Naive B cell (primary cell): ENCODE measurements around the gene C1orf174. TPM values are rescaled to one million over a fixed set of nuclear protein-coding genes. Genes with fewer than 3 reads are reported as not detected.

ENCODE experiments used
- ATAC-seq, 2 donors: fragments of 150-1000 bp; cut with Tn5 transposase; 2 replicates each; pipeline ENCODE4 v1.10.0; 2021; ENCODE audit warnings: low read depth in 2 of 2, mild to moderate bottlenecking in 2 of 2, moderate library complexity in 2 of 2
- DNase-seq: peaks from one replicate; pipeline ENCODE4 v3.0.0; 2022
- H3K27ac Mint-ChIP-seq, 6 donors: one replicate each; pipeline ENCODE4 v1.8.0; 2020 to 2022; ENCODE audit warnings: mild to moderate bottlenecking in 6 of 6, mixed read lengths in 6 of 6, moderate library complexity in 5 of 6, inconsistent platforms in 2 of 6
- H3K27me3 Mint-ChIP-seq, 3 donors: one replicate each; pipeline ENCODE4 v1.8.0; 2021 to 2022; ENCODE audit warnings: mixed read lengths in 3 of 3, mild to moderate bottlenecking in 1 of 3
- H3K36me3 Mint-ChIP-seq, 2 donors: one replicate each; pipeline ENCODE4 v1.8.0; 2020 to 2022; ENCODE audit warnings: mixed read lengths in 2 of 2, inconsistent platforms in 1 of 2, mild to moderate bottlenecking in 1 of 2
- H3K4me1 Mint-ChIP-seq, 3 donors: one replicate each; pipeline ENCODE4 v1.8.0; 2020 to 2022; ENCODE audit warnings: mixed read lengths in 3 of 3, inconsistent platforms in 1 of 3, mild to moderate bottlenecking in 1 of 3, moderate library complexity in 1 of 3
- H3K4me3 Mint-ChIP-seq, 8 donors: one replicate each; pipeline ENCODE4 v1.8.0; 2020 to 2022; ENCODE audit warnings: mild to moderate bottlenecking in 8 of 8, mixed read lengths in 8 of 8, moderate library complexity in 8 of 8, inconsistent platforms in 2 of 8
- H3K9me3 Mint-ChIP-seq, 7 donors: one replicate each; pipeline ENCODE4 v1.8.0; 2020 to 2022; ENCODE audit warnings: mixed read lengths in 7 of 7, mild to moderate bottlenecking in 5 of 7, inconsistent platforms in 2 of 7, moderate library complexity in 1 of 7
- polyA plus RNA-seq, 6 donors: library from polyadenylated mRNA; unstranded; fragments of 300-500 nt; fragmentation: Illumina TruSeq; gene quantifications; one replicate each; pipeline ENCODE4 v1.2.3, GENCODE V29; 2021; ENCODE audit warnings: low read depth in 6 of 6

The C1orf174 gene
- polyA plus RNA-seq, 6 donors from 2014 or later, result 13.6 to 27.9 (median 21.9) TPM

DNA sequence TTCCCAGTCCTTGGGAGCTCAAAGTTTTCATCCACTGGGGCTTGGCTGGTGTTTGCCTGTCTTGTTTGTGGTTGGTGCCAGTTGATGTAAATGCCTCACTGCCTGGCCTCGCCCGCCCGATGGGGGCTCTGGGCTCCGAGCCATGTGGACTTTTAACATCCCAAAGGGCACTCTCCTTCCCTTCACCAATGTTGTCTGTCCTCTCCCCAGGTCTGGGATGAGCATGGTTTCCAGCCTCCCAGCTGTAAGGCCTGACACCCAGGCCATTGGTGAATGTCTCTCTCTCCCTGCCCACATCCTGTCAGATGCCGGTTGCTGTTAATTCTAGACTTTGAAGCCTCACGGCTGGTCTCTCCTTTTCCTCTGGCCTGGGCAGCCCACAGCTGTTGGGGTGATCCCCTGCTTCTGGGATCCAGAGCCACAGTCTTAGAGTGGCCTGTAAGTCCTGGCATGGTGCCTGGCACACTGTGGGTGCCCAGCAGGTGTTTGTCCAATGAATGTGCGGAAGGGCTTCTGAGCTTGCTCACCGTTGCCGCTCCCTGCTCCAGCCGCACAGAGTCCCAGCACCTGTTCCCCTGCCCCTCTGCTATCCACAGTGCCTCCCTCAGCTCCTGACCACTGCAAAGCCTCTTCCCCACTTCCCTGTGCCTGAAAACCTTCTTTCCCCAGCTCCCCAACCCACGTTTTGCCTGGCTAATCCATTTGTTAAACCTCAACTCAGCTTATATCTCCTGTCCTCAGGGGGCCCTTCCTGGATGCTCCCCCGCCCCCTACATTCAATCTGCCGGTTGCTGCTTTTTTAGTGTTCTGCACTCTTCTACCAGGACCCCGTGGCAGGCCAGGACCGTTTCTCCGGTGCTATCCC is 3.3 kb upstream of the C1orf174 start:
- peak overlapping the region in 5 of 8 donors; percentile 1 to 89 (median 51) for H3K4me3 Mint-ChIP-seq
- H3K4me1 Mint-ChIP-seq, result peaks cover 14 to 21% (median 16%) of the 10 kb centered on the region in 3 donors
- H3K36me3 Mint-ChIP-seq, result no peaks in the 10 kb centered on the region
- peaks cover 0 to 4% (median 0%) of the 10 kb centered on the region in 3 donors for H3K27me3 Mint-ChIP-seq
- peak overlapping the region in 3 of 6 donors; percentile 48 to 62 (median 56) for H3K27ac Mint-ChIP-seq
- ATAC-seq, result no peak
- no peak for DNase-seq
- peaks cover 0 to 5% (median 2%) of the 10 kb centered on the region in 7 donors for H3K9me3 Mint-ChIP-seq

GRCh38 chr1:3902571-3903091 is 2.6 kb upstream of the C1orf174 start:
- Mint-ChIP-seq H3K4me1 (peaks cover 14 to 23% (median 22%) of the 10 kb centered on the region in 3 donors), H3K27ac (peak overlapping the region in 2 of 6 donors; percentile 47 to 49), H3K36me3 (peaks cover 0 to under 1% of the 10 kb centered on the region in 2 donors), H3K27me3 (no peaks in the 10 kb centered on the region), H3K9me3 (peaks cover 0 to 12% (median 9%) of the 10 kb centered on the region in 7 donors), H3K4me3 (peak overlapping the region in 6 of 8 donors; percentile 59 to 98 (median 91))
- ATAC-seq (no peak), DNase-seq (no peak)

- DNase-seq (no peak), ATAC-seq (no peak)
- H3K9me3 Mint-ChIP-seq, result peaks cover 3 to 18% (median 14%) of the 10 kb centered on the region in 7 donors
- H3K4me3 Mint-ChIP-seq, result peak overlapping the region; percentile 80 to 99 (median 96)
- H3K36me3 Mint-ChIP-seq, result peaks cover 4 to 6% of the 10 kb centered on the region in 2 donors
- no peaks in the 10 kb centered on the region for H3K27me3 Mint-ChIP-seq
- peaks cover 18 to 25% (median 25%) of the 10 kb centered on the region in 3 donors for H3K4me1 Mint-ChIP-seq
- peak overlapping the region in 3 of 6 donors; percentile 22 to 64 (median 54) for H3K27ac Mint-ChIP-seq
Observed at GRCh38 chr1:3902111-3902511, 2.0 kb upstream of the C1orf174 start.

- peak; percentile 17 for ATAC-seq
- no peaks in the 10 kb centered on the region for H3K27me3 Mint-ChIP-seq
Observed at GRCh38 chr1:3900969-3901529, 977 bp upstream of the C1orf174 start.

DNA sequence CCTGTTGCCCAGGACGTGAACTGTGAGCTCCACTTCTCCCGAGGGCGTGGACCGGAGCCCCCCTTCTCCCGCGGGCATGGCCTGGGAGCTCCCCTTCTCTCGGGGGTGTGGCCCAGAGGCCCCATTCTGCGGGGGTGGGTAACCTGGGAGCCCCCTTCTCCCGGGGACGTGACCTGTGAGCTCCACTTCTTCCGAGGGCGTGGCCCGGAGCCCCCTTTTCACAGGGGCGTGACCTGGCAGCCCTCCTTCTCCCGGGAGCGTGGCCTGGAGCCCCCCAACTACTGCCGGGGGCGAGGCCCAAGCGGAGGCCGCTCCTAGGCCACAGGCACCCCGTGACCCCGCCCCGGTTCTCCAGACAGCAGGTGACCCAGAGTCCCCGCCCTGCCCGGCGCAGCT is 320 bp downstream of the C1orf174 start:
- Mint-ChIP-seq H3K27ac (peak overlapping the region in 5 of 6 donors; percentile 96 to 99 (median 98)), H3K4me1 (peaks cover 23 to 36% (median 36%) of the 10 kb centered on the region in 3 donors), H3K36me3 (peaks cover 8 to 11% of the 10 kb centered on the region in 2 donors), H3K4me3 (peak overlapping the region; percentile 89 to 99 (median 96)), H3K27me3 (no peaks in the 10 kb centered on the region), H3K9me3 (peaks cover 3 to 19% (median 16%) of the 10 kb centered on the region in 7 donors)
- DNase-seq (no peak), ATAC-seq (no peak)

More at GRCh38 chr1:3900969-3901529, 977 bp upstream of the C1orf174 start:
- Mint-ChIP-seq H3K4me3 (peak overlapping the region; percentile 89 to 99 (median 96)), H3K9me3 (peaks cover 3 to 19% (median 16%) of the 10 kb centered on the region in 7 donors), H3K36me3 (peaks cover 8 to 11% of the 10 kb centered on the region in 2 donors), H3K4me1 (peaks cover 23 to 31% (median 31%) of the 10 kb centered on the region in 3 donors), H3K27ac (peak overlapping the region; percentile 96 to 99 (median 98))
- peak; percentile 82 for DNase-seq

GRCh38 chr1:3898994-3899753 is 898 bp downstream of the C1orf174 start:
- DNase-seq, result no peak
- H3K27me3 Mint-ChIP-seq, result no peaks in the 10 kb centered on the region
- H3K36me3 Mint-ChIP-seq, result peaks cover 8 to 11% of the 10 kb centered on the region in 2 donors
- peak overlapping the region; percentile 89 to 99 (median 96) for H3K4me3 Mint-ChIP-seq
- H3K4me1 Mint-ChIP-seq, result peaks cover 23 to 36% (median 36%) of the 10 kb centered on the region in 3 donors
- peaks cover 3 to 19% (median 16%) of the 10 kb centered on the region in 7 donors for H3K9me3 Mint-ChIP-seq
- no peak for ATAC-seq
- H3K27ac Mint-ChIP-seq, result peak overlapping the region; percentile 69 to 99 (median 92)

- H3K27me3 Mint-ChIP-seq, result no peaks in the 10 kb centered on the region
- H3K36me3 Mint-ChIP-seq, result peaks cover 8 to 11% of the 10 kb centered on the region in 2 donors
- ATAC-seq (no peak), DNase-seq (no peak)
- H3K4me1 Mint-ChIP-seq, result peaks cover 23 to 41% (median 40%) of the 10 kb centered on the region in 3 donors
- H3K4me3 Mint-ChIP-seq, result peak overlapping the region in 6 of 8 donors; percentile 9 to 98 (median 82)
- H3K27ac Mint-ChIP-seq, result peak overlapping the region in 3 of 6 donors; percentile 27 to 96 (median 68)
- peaks cover 3 to 19% (median 16%) of the 10 kb centered on the region in 7 donors for H3K9me3 Mint-ChIP-seq
Observed at GRCh38 chr1:3898475-3898735, 1.7 kb downstream of the C1orf174 start.

DNA sequence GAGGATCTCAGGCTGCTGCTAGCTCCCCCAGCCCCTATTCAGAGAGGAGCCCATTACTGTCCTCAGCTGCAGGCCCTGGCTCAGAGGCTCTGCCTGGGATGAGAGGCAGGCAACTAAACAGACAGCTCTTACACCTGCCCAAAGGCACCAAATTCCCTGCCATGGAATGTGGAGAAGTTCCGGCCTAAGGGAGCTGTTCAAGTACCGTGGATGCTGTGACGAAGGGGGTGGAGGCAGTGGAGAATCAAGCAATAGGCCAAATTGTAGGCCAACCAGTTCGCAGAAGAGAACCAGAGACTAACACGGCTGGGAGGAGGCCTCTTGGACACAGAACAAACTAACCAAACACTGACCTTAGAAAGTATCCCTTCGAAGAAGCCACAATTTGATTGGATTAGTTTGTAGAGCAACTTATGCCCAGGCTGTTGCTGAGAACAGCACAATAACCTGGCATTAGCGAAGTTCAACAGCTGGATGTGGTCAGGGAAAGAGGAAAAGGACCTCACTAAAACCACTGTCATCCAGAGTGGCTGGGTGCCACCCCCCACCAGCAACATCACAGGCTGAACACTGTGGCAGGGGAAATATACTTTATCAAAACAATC is 3.6 kb downstream of the C1orf174 start:
- H3K4me3 Mint-ChIP-seq, result peak overlapping the region in 2 of 8 donors; percentile 42 to 71
- peaks cover 3 to 19% (median 16%) of the 10 kb centered on the region in 7 donors for H3K9me3 Mint-ChIP-seq
- peak overlapping the region in 1 of 6 donors; percentile 26 for H3K27ac Mint-ChIP-seq
- no peak for ATAC-seq
- DNase-seq, result no peak
- peaks cover 8 to 11% of the 10 kb centered on the region in 2 donors for H3K36me3 Mint-ChIP-seq
- no peaks in the 10 kb centered on the region for H3K27me3 Mint-ChIP-seq
- peaks cover 31 to 49% (median 46%) of the 10 kb centered on the region in 3 donors for H3K4me1 Mint-ChIP-seq

- Mint-ChIP-seq H3K4me3 (peak overlapping the region in 2 of 8 donors; percentile 42 to 71), H3K36me3 (peaks cover 8 to 11% of the 10 kb centered on the region in 2 donors), H3K4me1 (peaks cover 28 to 49% (median 46%) of the 10 kb centered on the region in 3 donors), H3K9me3 (peaks cover 3 to 19% (median 16%) of the 10 kb centered on the region in 7 donors), H3K27ac (peak overlapping the region in 1 of 6 donors; percentile 60), H3K27me3 (no peaks in the 10 kb centered on the region)
- DNase-seq (no peak), ATAC-seq (no peak)
Observed at GRCh38 chr1:3895951-3896325, 4.1 kb downstream of the C1orf174 start.

GRCh38 chr1:3895279-3895950 is 4.7 kb downstream of the C1orf174 start:
- H3K4me1 Mint-ChIP-seq, result peaks cover 28 to 49% (median 45%) of the 10 kb centered on the region in 3 donors
- no peaks in the 10 kb centered on the region for H3K27me3 Mint-ChIP-seq
- DNase-seq, result no peak
- H3K4me3 Mint-ChIP-seq, result peak overlapping the region in 1 of 8 donors; percentile 71
- peak overlapping the region in 1 of 6 donors; percentile 73 for H3K27ac Mint-ChIP-seq
- no peak for ATAC-seq
- H3K9me3 Mint-ChIP-seq, result peaks cover 3 to 19% (median 16%) of the 10 kb centered on the region in 7 donors
- peaks cover 8 to 11% of the 10 kb centered on the region in 2 donors for H3K36me3 Mint-ChIP-seq

DNA sequence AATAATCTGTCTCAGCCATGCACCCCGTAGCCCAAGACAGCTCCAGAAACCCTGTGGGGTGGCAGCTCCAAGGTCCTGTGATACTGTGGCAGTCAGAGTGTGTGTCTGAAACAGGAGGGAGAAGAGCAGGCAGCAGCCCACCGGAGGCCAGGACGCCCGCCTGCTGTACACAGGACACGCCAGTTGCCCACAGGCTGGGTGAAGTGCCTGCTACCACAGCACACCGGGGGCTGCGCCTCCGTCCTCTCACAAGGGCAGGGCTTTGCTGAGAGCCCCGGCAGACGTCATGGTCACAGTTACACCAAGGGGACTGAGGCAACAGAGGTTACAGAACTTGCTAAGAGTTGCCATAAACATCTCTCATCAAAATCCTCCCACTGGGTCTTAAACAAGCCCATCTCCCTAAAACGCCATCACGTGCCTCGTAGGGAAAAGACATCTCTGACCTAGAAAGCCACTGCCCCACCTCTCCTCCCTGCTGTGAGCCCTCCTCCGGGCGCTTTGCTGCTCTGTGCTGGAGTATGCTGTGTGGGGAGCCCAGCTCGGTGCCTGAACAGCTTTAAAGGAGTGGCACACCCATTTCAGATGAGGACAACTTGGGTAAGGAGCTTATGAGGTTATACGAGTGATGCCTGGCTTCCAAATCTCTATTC is 5.3 kb downstream of the C1orf174 start:
- no peak for DNase-seq
- Mint-ChIP-seq H3K36me3 (peaks cover 8 to 15% of the 10 kb centered on the region in 2 donors), H3K27ac (peak overlapping the region in 1 of 6 donors; percentile 14), H3K4me1 (peaks cover 25 to 50% (median 44%) of the 10 kb centered on the region in 3 donors), H3K9me3 (peaks cover 3 to 19% (median 16%) of the 10 kb centered on the region in 7 donors), H3K27me3 (no peaks in the 10 kb centered on the region), H3K4me3 (no peak overlapping the region)
- no peak for ATAC-seq
